SJSA1 (cell line): ENCODE results near the gene REC114. TPM values are rescaled to one million over a fixed set of nuclear protein-coding genes. Genes with fewer than 3 reads are reported as not detected.
"Not testable (repeated sequence)": the region's sequence is repeated elsewhere in the genome, so short reads cannot be mapped to it uniquely, and the experiment has no call there.

ENCODE experiments used
- DNase-seq, 2 experiments: peaks; one replicate each; pipeline ENCODE4 v3.0.0-alpha.2; 2015 to 2020; ENCODE audit warnings: low spot score in 2 of 2, low read depth in 1 of 2
- H3K27ac ChIP-seq: fragments of 250-450 bp; sonication (Bioruptor Pico); 2 replicates; pipeline ENCODE4 v1.5.1; 2020; ENCODE audit warnings: mild to moderate bottlenecking, moderate library complexity
- H3K27me3 ChIP-seq: fragments of 250-450 bp; sonication (Bioruptor Pico); replicated peaks from 2 replicates; pipeline ENCODE4 v1.5.1; 2020; ENCODE audit warnings: mild to moderate bottlenecking, moderate library complexity
- H3K36me3 ChIP-seq: fragments of 250-450 bp; sonication (Bioruptor Pico); 2 replicates; pipeline ENCODE4 v1.5.1; 2020; ENCODE audit warnings: mild to moderate bottlenecking
- H3K4me1 ChIP-seq: fragments of 250-450 bp; sonication (Bioruptor Pico); replicated peaks from 2 replicates; pipeline ENCODE4 v1.6.1; 2021; ENCODE audit warnings: mild to moderate bottlenecking
- H3K4me3 ChIP-seq: fragments of 250-450 bp; sonication (Bioruptor Pico); 2 replicates; pipeline ENCODE4 v1.5.1; 2020; ENCODE audit warnings: mild to moderate bottlenecking
- H3K9me3 ChIP-seq: fragments of 250-450 bp; sonication (Bioruptor Pico); replicated peaks from 2 replicates; pipeline ENCODE4 v1.5.1; 2020; ENCODE audit warnings: mild to moderate bottlenecking
- total RNA-seq: library from RNA; depleted of rRNA; stranded (reverse); fragments of >200 nt; shearing (Covaris generic); gene quantifications from 2 replicates; pipeline ENCODE4 v1.2.3, GENCODE V29; 2014; rRNA removed

Gene REC114
- not detected in 2 replicates for total RNA-seq

GRCh38 chr15:73442968-73443367 is at the start of gene REC114:
TSS of gene REC114 (plus strand) at chr15:73443164. CDS start at chr15:73443186, 22 bp downstream.
- DNase-seq: no peak
- Histone ChIP-seq H3K9me3 (no peaks in the 10 kb centered on the region), H3K4me3 (no peak within 1 kb of the TSS), H3K27me3 (peaks cover 18% of the 10 kb centered on the region), H3K4me1 (no peaks in the 10 kb centered on the region), H3K27ac (no peak within 1 kb of the TSS), H3K36me3 (no peaks in the 10 kb centered on the region)

GRCh38 chr15:73393336-73393735 is 49.6 kb upstream of the REC114 start:
- H3K4me3 ChIP-seq: no peak overlapping the region
- H3K27ac ChIP-seq: no peak overlapping the region
- DNase-seq: no peak
- H3K27me3 ChIP-seq: no peaks in the 10 kb centered on the region
- H3K36me3 ChIP-seq: no peaks in the 10 kb centered on the region
- peaks cover 4% of the 10 kb centered on the region for H3K4me1 ChIP-seq
- no peaks in the 10 kb centered on the region for H3K9me3 ChIP-seq

GRCh38 chr15:73394782-73395181 is 48.2 kb upstream of the REC114 start:
- Histone ChIP-seq H3K9me3 (no peaks in the 10 kb centered on the region), H3K27me3 (no peaks in the 10 kb centered on the region), H3K4me1 (no peaks in the 10 kb centered on the region), H3K4me3 (no peak overlapping the region), H3K36me3 (no peaks in the 10 kb centered on the region), H3K27ac (no peak overlapping the region)
- DNase-seq: no peak

GRCh38 chr15:73395671-73396070 is 47.3 kb upstream of the REC114 start:
- Histone ChIP-seq H3K36me3 (no peaks in the 10 kb centered on the region), H3K4me3 (no peak overlapping the region), H3K27ac (no peak overlapping the region)

GRCh38 chr15:73397461-73397860 is 45.5 kb upstream of the REC114 start:
- no peak for DNase-seq
- H3K27me3 ChIP-seq: 0 out of 2 replicates have a peak, but pooled peaks cover 5% of the 10 kb centered on the region
- no peaks in the 10 kb centered on the region for H3K9me3 ChIP-seq
- no peaks in the 10 kb centered on the region for H3K4me1 ChIP-seq
- no peak overlapping the region for H3K27ac ChIP-seq
- H3K4me3 ChIP-seq: no peak overlapping the region
- no peaks in the 10 kb centered on the region for H3K36me3 ChIP-seq

More at GRCh38 chr15:73395671-73396070, 47.3 kb upstream of the REC114 start:
- Histone ChIP-seq H3K27me3 (0 out of 2 replicates have a peak, but pooled peaks cover 5% of the 10 kb centered on the region), H3K4me1 (no peaks in the 10 kb centered on the region), H3K9me3 (no peaks in the 10 kb centered on the region)
- no peak for DNase-seq

GRCh38 chr15:73398861-73399260 is 44.1 kb upstream of the REC114 start:
- no peak for DNase-seq
- Histone ChIP-seq H3K9me3 (no peaks in the 10 kb centered on the region), H3K27me3 (0 out of 2 replicates have a peak, but pooled peaks cover 5% of the 10 kb centered on the region), H3K27ac (no peak overlapping the region), H3K4me1 (no peaks in the 10 kb centered on the region), H3K4me3 (no peak overlapping the region), H3K36me3 (no peaks in the 10 kb centered on the region)

GRCh38 chr15:73400222-73400621 is 42.7 kb upstream of the REC114 start:
- H3K27me3 ChIP-seq, H3K4me3 ChIP-seq, H3K9me3 ChIP-seq, H3K27ac ChIP-seq, DNase-seq, H3K4me1 ChIP-seq, H3K36me3 ChIP-seq: not testable (repeated sequence)

GRCh38 chr15:73403171-73403570 is 39.8 kb upstream of the REC114 start:
- H3K9me3 ChIP-seq: no peaks in the 10 kb centered on the region
- DNase-seq: no peak
- H3K36me3 ChIP-seq: no peaks in the 10 kb centered on the region
- no peak overlapping the region for H3K27ac ChIP-seq
- H3K4me3 ChIP-seq: no peak overlapping the region
- H3K27me3 ChIP-seq: 0 out of 2 replicates have a peak, but pooled peaks cover 5% of the 10 kb centered on the region
- no peaks in the 10 kb centered on the region for H3K4me1 ChIP-seq

- H3K4me3 ChIP-seq: no peak overlapping the region
- H3K27ac ChIP-seq: no peak overlapping the region
- no peaks in the 10 kb centered on the region for H3K9me3 ChIP-seq
- DNase-seq: no peak
- no peaks in the 10 kb centered on the region for H3K4me1 ChIP-seq
- H3K36me3 ChIP-seq: no peaks in the 10 kb centered on the region
- 0 out of 2 replicates have a peak, but pooled peaks cover 6% of the 10 kb centered on the region for H3K27me3 ChIP-seq
These were observed 28.1 kb upstream of the REC114 start for GRCh38 chr15:73414876-73415275.

GRCh38 chr15:73424506-73424905 is 18.5 kb upstream of the REC114 start:
- Histone ChIP-seq H3K27ac (no peak overlapping the region), H3K4me3 (no peak overlapping the region)

GRCh38 chr15:73425510-73425909 is 17.5 kb upstream of the REC114 start:
- H3K27me3 ChIP-seq: peaks cover 12% of the 10 kb centered on the region; the same call in 1 of the 2 replicates
- no peak for DNase-seq
- no peaks in the 10 kb centered on the region for H3K9me3 ChIP-seq

More at GRCh38 chr15:73424506-73424905, 18.5 kb upstream of the REC114 start:
- Histone ChIP-seq H3K36me3 (no peaks in the 10 kb centered on the region), H3K27me3 (peaks cover 10% of the 10 kb centered on the region; the same call in 1 of the 2 replicates), H3K9me3 (no peaks in the 10 kb centered on the region), H3K4me1 (no peaks in the 10 kb centered on the region)
- DNase-seq: no peak

GRCh38 chr15:73426323-73426994 is 16.5 kb upstream of the REC114 start:
- no peaks in the 10 kb centered on the region for H3K9me3 ChIP-seq
- H3K27me3 ChIP-seq: peaks cover 12% of the 10 kb centered on the region; the same call in 1 of the 2 replicates

More at GRCh38 chr15:73425510-73425909, 17.5 kb upstream of the REC114 start:
- Histone ChIP-seq H3K27ac (no peak overlapping the region), H3K4me3 (no peak overlapping the region), H3K4me1 (no peaks in the 10 kb centered on the region), H3K36me3 (no peaks in the 10 kb centered on the region)

GRCh38 chr15:73431329-73431728 is 11.6 kb upstream of the REC114 start:
- H3K27ac ChIP-seq, H3K4me3 ChIP-seq, H3K9me3 ChIP-seq, DNase-seq, H3K36me3 ChIP-seq, H3K4me1 ChIP-seq: not testable (repeated sequence)
- peaks cover 13% of the 10 kb centered on the region; the same call in 1 of the 2 replicates for H3K27me3 ChIP-seq

More at GRCh38 chr15:73426323-73426994, 16.5 kb upstream of the REC114 start:
- Histone ChIP-seq H3K27ac (no peak overlapping the region), H3K4me3 (no peak overlapping the region), H3K36me3 (no peaks in the 10 kb centered on the region), H3K4me1 (no peaks in the 10 kb centered on the region)
- DNase-seq: no peak

- Histone ChIP-seq H3K9me3 (no peaks in the 10 kb centered on the region), H3K27me3 (peaks cover 20% of the 10 kb centered on the region)
- DNase-seq: no peak
These were observed 9.1 kb upstream of the REC114 start for GRCh38 chr15:73433873-73434272.

More at GRCh38 chr15:73433873-73434272, 9.1 kb upstream of the REC114 start:
- no peaks in the 10 kb centered on the region for H3K4me1 ChIP-seq
- H3K27ac ChIP-seq: no peak overlapping the region
- no peak overlapping the region for H3K4me3 ChIP-seq
- H3K36me3 ChIP-seq: no peaks in the 10 kb centered on the region
